ENCODE data around the gene UBE2G2.

UBE2G2 gene

GRCh38 chr21:44780137-44780502 lies 21.5 kb downstream of the UBE2G2 start:
- no peak for TF ChIP-seq TCF12 (IDR thresholded peaks at IDR 0.05; ENCODE audit: low read depth)
- TF ChIP-seq NFIC (IDR thresholded peaks at IDR 0.05), result no peak
- no peak for TF ChIP-seq EGR1 (IDR thresholded peaks at IDR 0.05)
- TF ChIP-seq, protein P1, sequence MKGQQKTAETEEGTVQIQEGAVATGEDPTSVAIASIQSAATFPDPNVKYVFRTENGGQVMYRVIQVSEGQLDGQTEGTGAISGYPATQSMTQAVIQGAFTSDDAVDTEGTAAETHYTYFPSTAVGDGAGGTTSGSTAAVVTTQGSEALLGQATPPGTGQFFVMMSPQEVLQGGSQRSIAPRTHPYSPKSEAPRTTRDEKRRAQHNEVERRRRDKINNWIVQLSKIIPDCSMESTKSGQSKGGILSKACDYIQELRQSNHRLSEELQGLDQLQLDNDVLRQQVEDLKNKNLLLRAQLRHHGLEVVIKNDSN (IDR thresholded peaks at IDR 0.05), result no peak
- TF ChIP-seq, protein P2, sequence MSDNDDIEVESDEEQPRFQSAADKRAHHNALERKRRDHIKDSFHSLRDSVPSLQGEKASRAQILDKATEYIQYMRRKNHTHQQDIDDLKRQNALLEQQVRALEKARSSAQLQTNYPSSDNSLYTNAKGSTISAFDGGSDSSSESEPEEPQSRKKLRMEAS (IDR thresholded peaks at IDR 0.05), result no peak
- TF ChIP-seq FOXM1 (IDR thresholded peaks at IDR 0.05; ENCODE audit: borderline replicate concordance, low read depth), result no peak
- no peak for TF ChIP-seq REST (IDR thresholded peaks at IDR 0.05; ENCODE audit: low read depth)
- TF ChIP-seq EP300 (IDR thresholded peaks at IDR 0.05; ENCODE audit: borderline replicate concordance), result no peak
- no peak for TF ChIP-seq CEBPB (IDR thresholded peaks at IDR 0.05)
- TF ChIP-seq TEAD4 (IDR thresholded peaks at IDR 0.05), result no peak
- TF ChIP-seq RAD21 (IDR thresholded peaks at IDR 0.05; ENCODE audit: low read depth), result no peak

- TF ChIP-seq YY1 (IDR thresholded peaks at IDR 0.05; ENCODE audit: low read depth) (no peak), CEBPB (IDR thresholded peaks at IDR 0.05) (no peak), EP300 (IDR thresholded peaks at IDR 0.05; ENCODE audit: borderline replicate concordance) (no peak), CREB1 (IDR thresholded peaks at IDR 0.05; ENCODE audit: low read depth) (no peak), TEAD4 (IDR thresholded peaks at IDR 0.05) (no peak), EGR1 (IDR thresholded peaks at IDR 0.05) (no peak), TCF12 (IDR thresholded peaks at IDR 0.05; ENCODE audit: low read depth) (no peak), RAD21 (IDR thresholded peaks at IDR 0.05; ENCODE audit: low read depth) (no peak), NFIC (IDR thresholded peaks at IDR 0.05) (no peak)
- TF ChIP-seq, protein P1 (IDR thresholded peaks at IDR 0.05), result no peak
Observed at GRCh38 chr21:44779417-44780136, 22.0 kb downstream of the UBE2G2 start.

DNA sequence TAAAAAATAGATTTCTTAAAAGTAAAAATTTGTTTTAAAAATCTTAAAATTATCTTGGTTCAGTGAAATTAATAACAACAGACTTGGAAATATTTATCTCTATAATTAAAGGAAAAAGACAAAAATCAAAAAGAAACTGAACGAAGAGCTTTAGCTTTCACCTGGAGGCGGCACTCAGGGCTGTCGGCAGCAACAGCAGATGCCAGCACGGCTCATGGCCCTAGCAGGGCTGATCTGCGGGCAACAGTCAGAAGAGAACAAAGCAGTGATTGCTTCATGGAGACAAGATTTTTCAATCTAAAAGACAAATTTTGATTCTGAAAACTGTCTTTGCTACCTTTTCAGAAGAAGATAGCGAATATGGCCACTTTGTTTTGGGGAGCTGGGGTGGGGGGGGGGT lies 22.6 kb downstream of the UBE2G2 start:
- TF ChIP-seq EP300 (IDR thresholded peaks at IDR 0.05; ENCODE audit: borderline replicate concordance), result no peak

GRCh38 chr21:44778499-44778911 lies 23.1 kb downstream of the UBE2G2 start:
- TF ChIP-seq ZBTB7A (IDR thresholded peaks at IDR 0.05; ENCODE audit: low read depth) (no peak), TAF1 (IDR thresholded peaks at IDR 0.05; ENCODE audit: low read depth) (no peak), CEBPB (IDR thresholded peaks at IDR 0.05) (no peak), NFIC (IDR thresholded peaks at IDR 0.05) (no peak), REST (IDR thresholded peaks at IDR 0.05; ENCODE audit: low read depth) (no peak), EP300 (IDR thresholded peaks at IDR 0.05; ENCODE audit: borderline replicate concordance) (no peak), TEAD4 (IDR thresholded peaks at IDR 0.05) (no peak), CREB1 (IDR thresholded peaks at IDR 0.05; ENCODE audit: low read depth) (no peak), EGR1 (IDR thresholded peaks at IDR 0.05) (no peak), YY1 (IDR thresholded peaks at IDR 0.05; ENCODE audit: low read depth) (no peak)
- TF ChIP-seq, protein P2 (IDR thresholded peaks at IDR 0.05), result no peak

GRCh38 chr21:44778094-44778493 lies 23.5 kb downstream of the UBE2G2 start:
- TF ChIP-seq NFIC (IDR thresholded peaks at IDR 0.05) (no peak), EP300 (IDR thresholded peaks at IDR 0.05; ENCODE audit: borderline replicate concordance) (no peak), CREB1 (IDR thresholded peaks at IDR 0.05; ENCODE audit: low read depth) (no peak)
- TF ChIP-seq, protein P1 (IDR thresholded peaks at IDR 0.05), result no peak
- TF ChIP-seq, protein P2 (IDR thresholded peaks at IDR 0.05), result no peak

GRCh38 chr21:44774972-44775371 lies 26.6 kb downstream of the UBE2G2 start:
- TF ChIP-seq YY1 (IDR thresholded peaks at IDR 0.05; ENCODE audit: low read depth) (no peak), ZBTB7A (IDR thresholded peaks at IDR 0.05; ENCODE audit: low read depth) (no peak), TAF1 (IDR thresholded peaks at IDR 0.05; ENCODE audit: low read depth) (no peak), TEAD4 (IDR thresholded peaks at IDR 0.05) (no peak), RAD21 (IDR thresholded peaks at IDR 0.05; ENCODE audit: low read depth) (no peak), EGR1 (IDR thresholded peaks at IDR 0.05) (no peak), REST (IDR thresholded peaks at IDR 0.05; ENCODE audit: low read depth) (no peak), CEBPB (IDR thresholded peaks at IDR 0.05) (no peak), CREB1 (IDR thresholded peaks at IDR 0.05; ENCODE audit: low read depth) (no peak), TCF12 (IDR thresholded peaks at IDR 0.05; ENCODE audit: low read depth) (no peak)
- TF ChIP-seq, protein P1 (IDR thresholded peaks at IDR 0.05), result no peak
- TF ChIP-seq, protein P2 (IDR thresholded peaks at IDR 0.05), result no peak

Measured in Ishikawa (cell line).